ENCODE data around the gene RALB.
"Not testable (repeated sequence)": the region's sequence is repeated elsewhere in the genome, so short reads cannot be mapped to it uniquely, and the experiment has no call there.

Gene RALB

DNA sequence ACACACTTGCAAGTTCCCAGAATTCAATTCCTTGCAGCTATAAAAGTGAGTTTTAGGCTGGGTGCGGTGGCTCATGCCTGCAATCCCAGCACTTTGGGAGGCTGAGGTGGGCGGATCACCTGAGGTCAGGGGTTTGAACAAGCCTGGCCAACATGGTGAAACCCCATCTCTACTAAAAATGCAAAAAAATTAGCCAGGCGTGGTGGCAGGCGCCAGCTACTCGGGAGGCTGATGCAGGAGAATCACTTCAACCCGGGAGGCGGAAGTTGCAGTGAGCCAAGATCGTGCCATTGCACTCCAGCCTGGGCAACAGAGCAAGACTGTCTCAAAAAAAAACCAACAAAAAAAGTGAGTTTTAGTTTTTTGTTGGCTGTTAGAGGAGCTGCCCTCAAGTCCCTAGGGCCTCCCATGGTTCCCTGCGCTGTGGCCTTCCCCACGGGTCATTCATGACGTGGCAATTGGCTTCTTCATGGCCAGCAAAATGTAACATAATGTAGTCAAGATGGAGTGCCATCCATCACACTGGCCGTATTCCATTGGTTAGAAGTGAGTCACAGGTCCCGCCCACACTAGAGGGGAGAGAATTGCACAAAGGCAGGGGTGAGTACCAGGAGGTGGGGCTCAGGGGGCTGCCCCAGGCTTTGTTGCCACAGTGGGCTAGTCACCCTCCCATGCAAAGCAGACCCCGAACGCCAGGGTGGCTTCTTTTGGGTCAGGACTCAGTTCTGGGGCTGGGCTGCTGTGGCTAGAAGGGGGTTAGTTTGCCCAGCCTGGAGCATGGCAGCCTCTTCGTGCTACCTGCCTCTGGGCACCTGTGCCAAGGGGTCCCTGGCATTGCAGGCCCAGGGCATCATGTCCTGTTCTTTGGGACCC lies 55.6 kb downstream of the RALB start:
- no peak for TF ChIP-seq CTCF (IDR thresholded peaks at IDR 0.05; ENCODE audit: low read depth, low read length)
- no peak overlapping the region for H3K4me3 ChIP-seq (ENCODE audit: low read depth, low read length)
- in situ Hi-C loops (cut with HindIII; ENCODE audit: low sequenced_read_pairs), result no loop called here
- no peak for DNase-seq (ENCODE audit: low read depth, low spot score)

- no peak for DNase-seq (ENCODE audit: low read depth, low spot score)
- no peak for TF ChIP-seq CTCF (IDR thresholded peaks at IDR 0.05; ENCODE audit: low read depth, low read length)
- in situ Hi-C loops (cut with HindIII; ENCODE audit: low sequenced_read_pairs), result no loop called here
- H3K4me3 ChIP-seq (ENCODE audit: low read depth, low read length), result no peak overlapping the region
Measured at GRCh38 chr2:120310136-120310535, 57.5 kb downstream of the RALB start.

DNA sequence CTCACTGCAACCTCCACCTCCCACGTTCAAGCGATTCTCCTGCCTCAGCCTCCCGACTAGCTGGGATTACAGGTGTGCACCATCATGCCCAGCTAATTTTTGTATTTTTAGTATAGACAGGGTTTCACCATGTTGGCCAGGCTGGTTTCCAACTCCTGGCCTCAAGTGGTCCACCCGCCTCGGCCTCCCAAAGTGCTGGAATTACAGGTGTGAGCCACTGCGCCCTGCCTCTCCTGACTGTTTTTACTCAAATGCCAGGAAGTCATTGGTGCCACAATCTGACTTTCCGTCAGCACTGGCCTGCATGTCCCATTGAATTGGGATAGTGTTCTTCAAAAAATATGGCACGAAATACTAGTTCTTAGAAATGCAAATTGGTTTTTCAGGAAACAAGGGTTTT lies 58.2 kb downstream of the RALB start:
- DNase-seq (ENCODE audit: low read depth, low spot score); in situ Hi-C loops (cut with HindIII; ENCODE audit: low sequenced_read_pairs): not testable (repeated sequence)

DNA sequence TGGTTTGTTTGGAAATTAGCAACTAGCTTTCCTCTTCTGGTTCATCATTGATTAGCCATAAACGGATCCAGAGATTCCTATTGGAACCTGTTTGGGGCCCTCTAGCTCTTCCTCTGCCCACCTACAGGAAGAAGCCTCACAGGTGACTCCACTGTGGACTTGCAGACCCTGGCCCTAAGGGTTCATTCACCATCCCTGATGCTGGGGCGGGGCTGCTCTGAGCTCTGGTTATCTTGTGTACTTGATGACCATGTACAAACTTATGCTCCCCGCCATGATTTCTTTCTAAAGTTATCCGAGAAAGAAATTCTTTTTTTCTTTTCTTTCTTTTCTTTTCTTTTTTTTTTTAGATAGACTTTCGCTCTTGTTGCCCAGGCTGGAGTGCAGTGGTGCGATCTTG lies 59.4 kb downstream of the RALB start:
- no peak overlapping the region for H3K4me3 ChIP-seq (ENCODE audit: low read depth, low read length)
- in situ Hi-C loops (cut with HindIII; ENCODE audit: low sequenced_read_pairs), result no loop called here
- TF ChIP-seq CTCF (IDR thresholded peaks at IDR 0.05; ENCODE audit: low read depth, low read length), result no peak
- DNase-seq (ENCODE audit: low read depth, low spot score), result no peak

More for the DNA sequence above, 58.2 kb downstream of the RALB start:
- not testable (repeated sequence) for H3K4me3 ChIP-seq (ENCODE audit: low read depth, low read length)

- peak; percentile 95 for TF ChIP-seq CTCF (IDR thresholded peaks at IDR 0.05; ENCODE audit: low read depth, low read length)
- H3K4me3 ChIP-seq (ENCODE audit: low read depth, low read length), result peak overlapping the region; percentile 46
- in situ Hi-C loops (cut with HindIII; ENCODE audit: low sequenced_read_pairs), result no loop called here
- peak; percentile 86 for DNase-seq (ENCODE audit: low read depth, low spot score)
Measured at GRCh38 chr2:120312860-120313694, 60.4 kb downstream of the RALB start.

DNA sequence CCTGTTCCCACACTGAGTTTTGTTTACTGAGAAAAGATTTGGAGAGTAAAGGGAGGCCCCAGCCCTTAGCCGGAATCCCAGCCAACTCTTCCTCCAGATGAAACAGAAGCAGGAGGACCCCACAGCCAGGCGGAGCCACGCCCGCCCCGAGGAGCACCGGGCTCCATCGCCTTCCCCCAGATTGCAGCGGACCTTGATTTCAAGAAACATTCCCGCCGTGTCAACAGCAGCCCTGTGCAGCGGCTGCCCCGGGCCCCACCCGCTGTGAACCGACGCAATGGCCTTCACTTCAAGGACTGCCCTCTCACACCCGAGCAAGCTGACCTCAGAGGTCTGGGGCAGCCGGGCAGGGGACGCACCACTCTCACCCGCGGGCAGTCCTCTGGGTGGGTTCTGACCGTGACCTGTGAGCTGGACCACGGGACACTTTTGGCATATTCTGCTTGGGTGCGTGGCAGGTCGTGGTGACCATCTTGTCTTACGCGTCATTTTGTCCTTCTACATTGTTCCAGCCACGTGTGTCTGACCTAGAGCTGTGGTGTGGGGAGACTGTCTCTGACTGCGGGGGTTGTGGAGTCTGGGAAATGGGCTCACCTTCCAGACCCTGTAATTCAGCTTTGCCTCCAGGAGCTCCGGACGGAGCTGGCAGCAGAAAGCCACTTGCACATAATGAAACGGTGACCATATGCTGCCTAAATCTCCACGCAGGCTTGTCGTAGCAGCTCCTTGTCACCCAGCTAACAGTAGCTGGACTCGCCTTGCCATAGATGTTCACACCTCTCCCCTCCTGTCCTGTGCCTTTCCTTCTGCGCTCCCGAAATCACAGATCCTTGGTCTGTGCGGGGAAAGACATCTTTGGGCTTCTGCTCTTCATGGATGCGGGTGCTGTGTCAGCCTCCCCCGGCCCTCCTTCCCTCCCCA lies 61.3 kb downstream of the RALB start:
- in situ Hi-C loops (cut with HindIII; ENCODE audit: low sequenced_read_pairs), result no loop called here
- no peak for DNase-seq (ENCODE audit: low read depth, low spot score)
- peak overlapping the region; percentile 46 for H3K4me3 ChIP-seq (ENCODE audit: low read depth, low read length)
- TF ChIP-seq CTCF (IDR thresholded peaks at IDR 0.05; ENCODE audit: low read depth, low read length), result no peak

Data from astrocyte of the spinal cord (primary cell).